DMS153 (cell line): Measurements from ENCODE around the gene ERVFRD-1.
"Not testable (repeated sequence)": the region's sequence is repeated elsewhere in the genome, so short reads cannot be mapped to it uniquely, and the experiment has no call there.

Experiments
- DNase-seq: peaks from one replicate; lab custom pipeline; 2025; lab: John Stamatoyannopoulos, UW

ERVFRD-1 gene

DNA sequence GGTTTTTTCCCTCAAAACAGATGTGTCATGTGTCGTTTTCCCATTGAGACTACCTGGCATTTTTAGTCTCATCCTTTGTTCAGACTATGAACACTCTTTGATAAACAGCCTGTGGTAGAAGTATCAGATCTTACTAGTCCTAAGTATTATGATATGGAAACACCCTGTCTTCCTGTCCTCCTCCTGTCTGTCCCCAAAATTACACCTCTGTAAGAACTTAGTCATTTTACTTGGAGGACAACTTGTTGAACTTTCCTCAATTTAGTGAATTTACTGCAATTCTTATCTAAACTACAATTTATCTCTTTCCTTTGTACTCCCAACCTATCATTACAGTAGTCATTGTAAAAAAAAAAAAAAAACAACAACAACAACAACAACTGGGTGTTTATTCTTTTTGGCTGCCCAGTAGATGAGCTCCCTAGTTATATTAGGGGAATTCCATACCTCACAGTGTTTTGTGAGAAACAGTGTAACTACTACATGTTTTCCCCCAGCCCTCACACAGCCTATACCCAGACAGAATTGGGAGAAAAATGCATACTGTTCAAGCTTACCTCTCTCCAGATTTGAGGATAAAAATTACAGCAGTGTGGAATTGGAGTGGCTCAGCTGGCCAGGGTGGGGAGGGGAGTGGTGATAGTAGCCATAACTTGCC, 18.5 kb upstream of the ERVFRD-1 start:
- no peak for DNase-seq

DNA sequence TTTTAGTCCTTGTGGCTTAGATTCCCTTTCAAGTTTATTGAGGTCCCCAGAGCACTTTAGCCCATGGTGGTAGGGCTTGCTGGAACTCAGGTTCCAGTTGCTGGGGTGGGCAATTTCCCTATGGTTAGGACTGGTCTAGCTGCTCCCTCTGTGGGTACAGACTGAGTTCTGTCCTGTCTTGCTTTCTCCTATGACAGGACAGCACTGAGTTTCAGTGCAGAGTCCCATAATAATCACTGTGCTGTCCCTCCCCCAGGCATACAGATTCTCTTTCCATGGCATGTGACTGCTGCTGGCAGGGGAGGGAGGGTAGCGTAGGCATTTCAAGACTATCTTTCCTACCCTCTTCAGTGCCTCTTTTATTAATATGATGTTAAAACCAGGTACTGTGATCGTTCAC, 17.1 kb upstream of the ERVFRD-1 start:
- no peak for DNase-seq

DNA sequence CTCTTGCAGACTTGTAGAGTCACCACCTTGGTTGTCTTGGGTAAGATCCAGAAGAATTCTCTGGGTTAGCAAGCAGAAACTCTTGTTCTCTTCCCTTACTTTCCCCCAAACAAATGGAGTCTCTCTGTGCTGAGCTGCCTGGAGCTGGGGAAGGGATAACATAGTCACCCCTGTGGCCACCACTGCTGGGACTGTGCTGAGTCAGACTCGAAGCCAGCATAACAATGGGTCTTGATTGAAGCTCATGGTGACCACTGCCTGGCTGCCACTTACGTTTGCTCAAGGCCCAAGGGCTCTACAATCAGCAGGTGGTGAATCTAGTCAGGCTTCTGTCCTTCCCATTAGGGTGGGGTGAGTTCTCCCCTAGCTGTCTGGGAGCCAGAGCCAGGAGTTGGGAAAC, 15.4 kb upstream of the ERVFRD-1 start:
- DNase-seq, result no peak

DNA sequence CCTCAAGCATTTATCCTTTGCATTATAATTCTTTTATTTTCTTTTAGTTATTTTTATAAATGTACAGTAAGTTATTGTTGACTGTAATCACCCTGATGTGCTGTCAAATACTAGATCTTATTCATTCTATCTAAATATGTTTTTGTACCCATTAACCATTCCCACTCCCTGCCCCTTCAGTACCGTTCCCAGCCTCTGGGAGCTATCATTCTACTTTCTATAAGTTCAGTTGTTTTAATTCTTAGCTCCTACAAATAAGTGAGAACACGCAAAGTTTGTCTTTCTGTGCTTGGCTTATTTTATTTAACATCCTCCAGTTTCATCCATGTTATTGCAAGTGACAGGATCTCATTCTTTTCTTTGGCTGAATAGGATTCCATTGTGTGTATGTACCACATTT, 12.5 kb upstream of the ERVFRD-1 start:
- DNase-seq, result no peak

DNA sequence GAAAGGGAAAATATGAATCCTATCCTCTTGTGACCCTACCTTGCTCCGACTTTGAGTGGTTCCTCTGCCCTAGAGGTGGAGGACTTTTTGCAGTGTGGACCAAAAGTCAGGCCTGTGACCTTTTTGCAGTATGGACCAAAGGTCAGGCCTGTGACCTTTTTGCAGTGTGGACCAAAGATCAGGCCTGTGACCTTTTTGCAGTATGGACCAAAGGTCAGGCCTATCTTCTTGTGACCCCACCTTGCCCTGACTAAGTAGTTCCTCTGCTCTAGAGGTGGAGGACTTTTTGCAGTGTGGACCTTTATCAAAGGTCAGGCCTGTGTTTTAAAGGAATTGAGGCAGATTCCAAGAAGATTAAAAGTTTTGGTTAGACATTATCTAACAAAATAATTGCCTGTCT, 10.9 kb upstream of the ERVFRD-1 start:
- DNase-seq, result no peak

DNA sequence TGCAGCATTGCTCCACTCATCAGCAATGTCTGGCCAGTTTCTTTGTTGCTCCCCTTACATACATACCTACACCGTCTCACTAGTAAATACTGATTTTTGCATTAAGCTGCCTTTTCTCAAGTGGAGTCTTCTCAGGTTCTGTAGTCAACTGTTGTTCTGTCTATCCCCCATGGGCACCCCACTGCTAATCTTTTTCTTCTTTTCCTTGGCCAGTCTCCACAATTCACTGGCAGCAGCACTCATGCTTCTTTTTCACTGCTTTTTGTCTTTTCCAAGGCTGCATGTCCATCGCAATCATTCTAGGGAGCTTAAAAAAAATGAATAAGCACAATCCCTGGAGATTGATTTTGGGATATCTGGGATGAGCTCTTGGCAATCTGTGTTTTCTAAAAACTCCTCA, 10.3 kb upstream of the ERVFRD-1 start:
- DNase-seq, result no peak

DNA sequence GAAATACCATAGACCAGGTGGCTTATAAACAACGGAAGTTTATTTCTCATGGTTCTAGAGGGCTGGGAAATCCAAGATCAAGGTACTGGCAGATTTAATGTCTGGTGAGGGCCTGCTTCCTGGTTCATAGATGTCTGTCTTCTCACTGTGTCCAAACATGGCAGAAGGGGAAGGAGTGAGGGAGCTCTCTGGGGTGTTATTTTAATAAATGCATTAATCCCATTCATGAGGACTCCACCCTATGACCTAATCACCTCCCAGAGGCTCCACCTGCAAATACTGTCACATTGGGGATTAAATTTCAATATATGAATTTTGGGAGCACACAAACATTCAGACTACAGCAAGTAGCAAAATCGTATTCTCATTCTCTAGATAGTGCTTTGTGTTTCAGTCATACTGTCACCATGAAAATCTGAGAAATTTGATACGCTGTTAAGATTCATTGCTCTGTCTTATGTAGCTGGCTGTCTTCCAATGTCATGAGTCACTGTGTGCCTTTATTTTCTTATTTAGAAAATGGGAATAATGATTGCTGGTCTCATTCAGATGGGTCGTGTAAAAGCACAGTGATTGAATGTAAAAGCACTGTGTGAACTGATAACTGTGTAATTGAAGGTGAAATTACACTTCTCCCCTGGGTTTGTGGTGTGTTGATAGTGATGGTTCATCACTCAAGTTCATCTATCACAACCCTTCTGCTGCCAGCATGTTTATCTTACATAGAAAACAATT, 8.9 kb upstream of the ERVFRD-1 start:
- DNase-seq, result peak; percentile 23

DNA sequence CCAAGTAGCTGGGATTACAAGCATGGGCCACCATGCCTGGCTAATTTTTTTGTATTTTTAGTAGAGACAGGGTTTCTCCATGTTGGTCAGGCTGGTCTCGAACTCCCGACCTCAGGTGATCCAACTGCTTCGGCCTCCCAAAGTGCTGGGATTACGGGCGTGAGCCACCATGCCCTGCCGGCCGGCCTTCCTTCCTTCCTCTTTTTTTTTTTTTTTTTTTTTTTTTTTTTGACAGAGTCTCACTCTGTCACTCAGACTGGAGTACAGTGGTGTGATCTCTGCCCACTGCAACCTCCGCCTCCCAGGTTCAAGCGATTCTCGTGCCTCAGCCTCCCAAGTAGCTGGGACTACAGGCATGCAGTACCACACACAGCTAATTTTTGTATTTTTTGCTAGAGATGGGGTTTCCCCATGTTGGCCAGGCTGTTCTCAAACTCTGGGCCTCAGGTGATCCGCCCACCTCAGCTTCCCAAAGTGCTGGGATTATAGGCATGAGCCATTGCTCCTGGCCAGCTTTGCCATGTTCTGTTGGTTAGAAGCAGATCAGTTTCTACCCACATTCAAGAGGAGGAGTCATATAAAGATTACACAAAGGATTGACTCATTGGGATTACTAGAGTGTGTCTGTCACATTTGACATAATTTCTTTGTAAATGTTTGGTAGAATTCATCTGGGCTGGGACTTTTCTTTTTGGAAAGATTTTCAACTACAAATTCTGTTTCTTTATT, 4.4 kb upstream of the ERVFRD-1 start:
- DNase-seq, result not testable (repeated sequence)

DNA sequence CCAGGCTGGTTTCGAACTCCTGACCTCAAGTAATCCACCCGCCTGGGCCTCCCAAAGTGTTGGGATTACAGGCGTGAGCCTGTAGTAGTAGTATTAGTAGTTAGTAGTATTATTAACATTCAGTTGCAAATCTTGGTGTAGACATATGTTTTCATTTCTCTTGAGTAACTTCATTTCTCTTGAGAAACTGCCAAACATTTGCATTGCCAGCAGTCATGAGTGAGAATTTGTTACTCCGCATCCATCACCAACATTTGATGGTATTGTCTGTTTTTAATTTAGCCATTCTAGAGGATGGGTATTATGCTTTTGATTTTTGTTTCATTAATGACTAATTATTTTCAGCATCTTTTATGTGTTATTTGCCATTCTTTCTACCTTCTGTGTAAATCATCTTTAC, 1.5 kb upstream of the ERVFRD-1 start:
- no peak for DNase-seq

DNA sequence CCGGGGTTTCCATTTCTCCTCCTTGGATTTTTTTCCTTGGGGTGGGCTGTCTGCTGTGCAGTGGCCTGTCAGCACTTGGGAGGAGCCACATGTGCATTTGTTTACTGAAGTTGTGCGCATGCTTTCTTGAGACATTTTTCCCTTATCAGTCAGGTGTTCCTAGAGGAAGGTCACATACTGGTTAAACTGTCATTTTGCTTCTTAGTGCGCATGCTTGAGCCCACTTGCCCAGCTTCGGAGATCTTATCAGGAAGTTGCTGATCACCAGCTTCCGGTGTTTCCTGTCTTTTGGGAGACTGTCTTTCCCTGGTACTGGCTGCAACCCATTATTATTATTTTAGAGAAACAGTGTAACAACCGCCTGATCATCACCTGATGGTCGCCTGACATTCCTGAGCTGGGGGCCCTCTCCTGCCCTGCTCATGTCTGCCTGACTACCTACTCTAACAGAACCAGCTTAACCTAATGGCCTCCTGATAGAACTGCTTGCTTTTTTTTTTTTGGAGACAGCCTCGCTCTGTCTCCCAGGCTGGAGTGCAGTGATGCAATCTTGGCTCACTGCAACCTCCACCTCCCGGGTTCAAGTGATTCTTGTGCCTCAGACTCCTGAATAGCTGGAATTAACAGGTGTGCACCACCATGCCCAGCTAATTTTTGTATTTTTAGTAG, 378 bp upstream of the ERVFRD-1 start:
- no peak for DNase-seq

DNA sequence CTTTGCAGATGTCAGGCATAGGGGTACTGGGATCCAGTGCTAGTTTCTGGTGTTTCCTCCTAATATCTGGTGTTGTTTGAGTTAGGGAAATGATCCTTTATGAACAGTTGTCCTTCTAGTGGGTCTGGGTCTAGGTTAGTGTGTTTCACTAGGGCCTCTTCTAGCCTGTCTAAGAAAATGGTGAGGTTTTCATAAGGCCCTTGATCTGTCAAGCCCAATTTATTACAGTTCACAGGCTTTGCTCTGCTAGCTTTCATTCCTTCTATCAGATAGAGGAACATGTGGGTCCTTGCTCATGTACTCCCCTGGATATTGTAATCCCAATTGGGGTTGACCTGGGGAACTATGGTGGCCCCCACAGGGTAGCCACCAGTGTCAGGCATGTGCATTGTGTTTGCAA, 2.8 kb downstream of the ERVFRD-1 start:
- DNase-seq, result no peak

DNA sequence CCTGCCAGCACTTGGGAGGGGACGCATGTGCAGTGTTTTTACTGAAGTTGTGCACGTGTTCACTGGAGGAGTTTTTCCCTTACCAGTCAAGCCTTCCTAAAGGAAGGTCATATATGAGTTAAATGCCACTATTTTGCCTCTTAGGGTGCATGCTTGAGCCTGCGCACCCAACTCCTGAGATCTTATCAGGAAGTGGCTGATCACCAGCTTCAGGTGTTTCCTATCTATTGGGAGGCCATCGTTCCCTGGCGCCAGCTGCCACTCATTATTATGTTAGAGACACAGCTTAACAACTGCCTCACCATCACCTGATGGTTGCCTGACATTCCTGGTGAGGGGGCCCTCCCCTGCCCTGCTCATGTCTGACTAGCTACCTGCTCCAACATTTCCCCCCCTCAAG, 8.5 kb downstream of the ERVFRD-1 start:
- DNase-seq, result no peak

DNA sequence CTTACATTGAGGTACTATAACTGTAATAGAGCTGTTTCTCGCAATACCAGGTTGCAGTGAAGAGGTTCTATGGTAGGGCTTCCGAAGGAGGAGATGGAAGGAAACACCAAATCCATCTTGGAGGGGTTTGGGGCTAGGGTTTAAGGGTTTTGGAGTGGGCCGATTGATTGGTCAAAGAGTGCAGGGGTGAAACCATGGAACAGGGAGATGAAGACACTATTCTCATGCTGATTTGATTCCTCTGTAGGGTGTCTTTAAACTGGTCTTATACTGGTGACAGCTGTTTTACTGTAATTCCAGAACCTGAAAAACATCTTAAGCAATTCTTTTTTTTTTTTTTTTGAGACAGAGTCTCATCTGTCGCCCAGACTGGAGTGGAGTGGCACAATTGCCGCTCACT, 10.1 kb downstream of the ERVFRD-1 start:
- DNase-seq, result no peak

DNA sequence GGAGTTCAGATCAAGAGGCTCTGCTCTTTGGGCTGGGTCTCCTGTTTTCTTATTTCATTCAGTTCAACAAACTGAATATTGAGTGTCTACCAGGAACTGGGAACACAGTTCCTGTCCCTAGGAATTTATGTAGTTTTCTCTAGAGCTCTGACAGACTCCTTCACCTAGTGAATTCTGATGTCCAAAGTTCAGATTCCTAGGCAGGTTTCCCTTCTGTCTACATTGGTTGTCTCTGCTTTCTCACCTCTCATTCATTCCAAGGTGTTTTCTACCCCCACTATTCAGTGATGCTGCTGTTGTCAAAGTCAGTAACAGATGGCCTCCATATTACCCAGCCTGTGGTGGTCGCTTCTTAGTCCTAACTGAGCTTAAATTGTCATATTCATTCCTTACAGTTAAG, 13.5 kb downstream of the ERVFRD-1 start:
- DNase-seq, result no peak

DNA sequence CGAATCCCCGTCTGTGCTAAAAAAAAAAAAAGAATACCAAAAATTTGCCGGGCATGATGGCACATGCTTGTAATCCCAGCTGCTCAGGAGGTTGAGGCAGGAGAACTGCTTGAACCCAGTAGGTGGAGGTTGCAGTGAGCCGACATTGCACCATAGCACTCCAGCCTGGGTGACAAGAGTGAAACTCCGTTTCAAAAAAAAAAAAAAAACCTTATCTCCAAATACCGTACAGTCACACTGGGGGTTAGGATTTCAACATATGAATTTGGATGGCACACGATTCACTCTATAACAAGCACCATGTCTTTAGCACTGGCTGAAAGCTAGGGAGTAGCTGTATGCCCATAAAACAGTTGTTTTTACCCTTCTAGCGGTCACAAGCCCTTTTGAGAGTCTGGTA, 14.0 kb downstream of the ERVFRD-1 start:
- no peak for DNase-seq

DNA sequence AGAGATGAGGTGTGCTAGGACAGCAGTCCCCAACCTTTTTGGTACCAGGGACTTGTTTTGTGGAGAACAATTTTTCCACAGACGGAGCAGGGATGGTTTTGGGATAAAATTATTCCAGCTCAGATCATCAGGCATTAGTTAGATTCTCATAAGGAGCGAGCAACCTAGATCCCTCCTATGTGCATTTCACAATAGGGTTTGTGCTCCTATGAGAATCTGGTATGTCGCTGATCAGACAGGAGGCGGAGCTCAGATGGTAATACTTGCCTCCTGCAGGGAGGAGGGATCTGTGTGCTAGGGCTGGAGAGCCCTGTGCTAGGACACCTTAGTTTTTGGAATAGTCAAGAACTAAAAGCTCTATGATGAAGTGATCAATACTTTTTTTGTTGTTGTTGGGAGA, 15.4 kb downstream of the ERVFRD-1 start:
- DNase-seq, result no peak

DNA sequence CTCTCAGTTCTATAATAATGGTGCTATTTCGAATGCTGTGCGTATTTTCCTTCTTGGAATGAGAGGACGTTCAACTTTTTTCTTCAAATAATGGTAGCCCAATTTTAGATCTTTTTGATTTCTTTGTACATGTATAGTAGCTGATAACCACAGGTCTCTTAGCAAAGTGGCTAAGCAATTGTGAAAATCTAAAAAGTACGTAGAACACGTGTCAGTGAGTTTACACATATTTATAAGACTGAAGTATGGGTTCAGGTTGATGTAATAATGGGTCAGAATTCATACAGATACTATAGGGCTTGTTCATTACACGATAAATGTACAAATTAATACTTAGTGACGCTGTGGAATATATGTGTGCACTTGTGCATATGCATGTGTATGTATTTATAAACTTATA, 16.6 kb downstream of the ERVFRD-1 start:
- DNase-seq, result no peak

DNA sequence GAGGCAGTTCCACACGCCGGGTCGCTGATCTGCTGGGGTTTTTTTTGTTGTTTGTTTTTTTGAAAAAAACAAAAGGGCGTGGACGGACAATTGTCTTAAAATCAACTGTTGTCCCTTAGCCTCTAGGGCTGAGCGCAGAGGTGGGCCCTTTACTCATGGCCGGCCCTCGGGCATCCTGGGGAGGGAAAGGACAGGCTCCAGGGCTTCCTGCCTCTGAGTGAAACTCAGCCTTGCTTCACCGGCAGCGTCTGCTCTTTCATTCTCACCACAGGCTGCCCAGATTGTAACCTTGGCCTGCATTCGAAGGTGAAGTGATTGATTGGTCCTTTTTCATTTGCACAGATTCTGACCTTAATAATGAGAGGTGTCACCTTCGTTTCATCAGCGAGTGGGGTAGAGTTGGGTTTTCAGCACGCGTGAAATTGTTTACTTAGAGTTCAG, 17.1 kb downstream of the ERVFRD-1 start:
- DNase-seq, result peak; percentile 6

DNA sequence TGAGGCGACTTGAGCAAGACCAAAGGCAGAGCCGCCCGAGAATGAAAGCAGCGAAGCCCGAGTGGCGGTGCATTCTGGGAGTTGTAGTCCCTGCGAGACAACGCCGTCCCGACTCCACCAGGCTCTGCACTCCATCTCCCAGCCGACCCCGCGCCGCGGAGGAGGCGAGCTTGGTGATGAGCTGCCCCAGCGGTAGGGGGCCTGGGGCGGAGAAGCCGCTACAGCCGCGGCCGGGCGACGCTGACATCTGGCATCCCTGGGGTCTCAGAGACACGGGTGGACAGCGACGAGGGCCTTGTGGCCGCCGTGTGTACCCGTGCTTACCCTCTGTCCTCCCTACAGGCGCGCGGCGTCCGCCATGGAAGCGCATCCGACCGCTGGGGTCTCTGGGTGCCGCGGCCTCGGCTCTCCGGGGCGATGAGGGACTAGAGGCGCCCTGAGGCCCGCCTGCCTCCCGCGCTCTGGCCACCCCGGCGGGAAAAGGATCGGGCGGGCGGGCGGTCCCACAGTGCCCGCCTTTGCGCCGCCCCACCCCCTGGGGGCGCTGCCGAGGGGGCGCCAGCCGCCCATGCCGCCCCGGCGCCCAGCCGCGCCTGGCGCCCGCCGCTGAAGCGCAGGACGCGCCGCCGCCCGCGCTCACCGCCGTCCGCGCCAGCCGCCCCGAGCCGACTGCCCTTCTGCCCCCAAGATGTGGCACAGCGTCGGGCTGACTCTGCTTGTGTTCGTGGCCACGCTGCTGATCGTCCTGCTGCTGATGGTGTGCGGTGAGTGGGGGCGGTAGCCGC, 17.7 kb downstream of the ERVFRD-1 start, which contains the start of gene SMIM13:
SMIM13 (plus strand) TSS at position 209 of the 785 bp plus-strand sequence; CDS start at position 689, 480 bp downstream.
- DNase-seq, result peak; percentile 77

DNA sequence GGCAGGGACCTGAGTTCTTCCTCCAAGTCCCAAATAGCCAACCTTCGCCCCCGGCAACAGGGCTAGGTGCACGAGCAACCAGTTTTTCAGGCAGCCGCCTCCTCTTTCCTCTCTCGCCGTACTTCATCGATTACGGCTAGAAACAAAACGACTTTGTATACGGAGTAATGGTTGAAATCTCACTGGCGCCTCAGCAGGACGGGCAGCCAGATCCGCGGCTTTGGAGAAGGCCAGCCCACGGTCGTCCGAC, 18.2 kb downstream of the ERVFRD-1 start:
- no peak for DNase-seq

DNA sequence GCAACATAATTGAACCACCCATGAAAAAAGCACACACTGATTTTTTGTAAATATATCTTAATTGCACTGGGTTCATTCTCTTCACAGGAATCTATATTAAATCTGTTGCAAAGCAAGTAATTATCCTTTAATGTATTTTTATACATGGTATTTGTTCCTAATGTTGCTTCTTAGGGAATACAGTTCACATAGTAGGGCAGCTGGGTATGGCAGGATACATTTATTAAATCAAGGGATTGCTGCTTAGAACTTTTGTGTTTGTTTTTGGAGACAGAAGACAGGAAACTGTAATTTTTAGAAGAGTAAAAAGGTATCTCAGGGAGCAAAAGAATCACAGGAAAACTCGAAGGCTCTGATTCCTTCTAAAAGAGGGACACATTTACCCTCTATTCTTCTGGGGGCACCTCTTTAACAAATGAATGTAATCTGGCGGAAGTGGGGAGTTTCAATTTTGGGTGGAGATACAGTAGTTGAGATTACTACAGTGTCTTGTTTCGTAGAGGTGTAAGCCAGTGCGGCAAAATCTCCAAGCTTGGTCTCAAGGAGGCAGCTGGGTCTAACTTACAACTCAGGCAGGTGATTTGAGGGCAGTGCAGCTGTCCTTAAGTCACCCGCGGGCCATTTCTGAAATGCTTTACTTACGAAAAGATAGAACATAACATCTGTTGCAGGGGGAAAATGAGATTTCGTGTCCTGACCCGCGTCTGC, 18.7 kb downstream of the ERVFRD-1 start:
- DNase-seq, result no peak
